Osteocyte (in vitro differentiated cells): Measurements from ENCODE around the gene PRKCD. TPM values are rescaled to one million over a fixed set of nuclear protein-coding genes. Genes with fewer than 3 reads are reported as not detected.
A peak's percentile ranks its signal among the peaks of the same experiment; 100 is the strongest.

Experiments
- DNase-seq: peaks from one replicate; pipeline ENCODE4 v3.0.0; 2021; ENCODE audit warnings: mixed read lengths; ENCODE audit not compliant: unreplicated experiment; ENCODE audit errors: extremely low spot score
- H3K27ac Mint-ChIP-seq: one replicate; pipeline ENCODE4 v1.8.0; 2021; ENCODE audit warnings: mild to moderate bottlenecking, mixed read lengths; ENCODE audit not compliant: unreplicated experiment
- H3K27me3 Mint-ChIP-seq: one replicate; pipeline ENCODE4 v1.8.0; 2021; ENCODE audit warnings: mixed read lengths; ENCODE audit not compliant: unreplicated experiment
- H3K36me3 Mint-ChIP-seq: one replicate; pipeline ENCODE4 v1.8.0; 2021; ENCODE audit warnings: mixed read lengths; ENCODE audit not compliant: unreplicated experiment
- H3K4me1 Mint-ChIP-seq: one replicate; pipeline ENCODE4 v1.8.0; 2021; ENCODE audit warnings: mixed read lengths; ENCODE audit not compliant: unreplicated experiment
- H3K4me3 Mint-ChIP-seq: one replicate; pipeline ENCODE4 v1.8.0; 2021; ENCODE audit warnings: mild to moderate bottlenecking, moderate library complexity, mixed read lengths; ENCODE audit not compliant: unreplicated experiment
- H3K9me3 Mint-ChIP-seq: one replicate; pipeline ENCODE4 v1.8.0; 2021; ENCODE audit warnings: mixed read lengths; ENCODE audit not compliant: unreplicated experiment
- total RNA-seq: library from RNA; stranded (reverse); gene quantifications from 2 replicates; pipeline ENCODE4 v1.2.1, GENCODE V29; 2021
- TF ChIP-seq, protein P1 (sequence below): fragments of 200-600 bp; sonication (generic); IDR thresholded peaks from 2 replicates; pipeline ENCODE4 v1.5.0; 2021; ENCODE audit warnings: antibody characterized with exemption, mild to moderate bottlenecking, moderate library complexity

The PRKCD gene
- total RNA-seq, 1 donor from 2014 or later: 17.1 TPM

DNA sequence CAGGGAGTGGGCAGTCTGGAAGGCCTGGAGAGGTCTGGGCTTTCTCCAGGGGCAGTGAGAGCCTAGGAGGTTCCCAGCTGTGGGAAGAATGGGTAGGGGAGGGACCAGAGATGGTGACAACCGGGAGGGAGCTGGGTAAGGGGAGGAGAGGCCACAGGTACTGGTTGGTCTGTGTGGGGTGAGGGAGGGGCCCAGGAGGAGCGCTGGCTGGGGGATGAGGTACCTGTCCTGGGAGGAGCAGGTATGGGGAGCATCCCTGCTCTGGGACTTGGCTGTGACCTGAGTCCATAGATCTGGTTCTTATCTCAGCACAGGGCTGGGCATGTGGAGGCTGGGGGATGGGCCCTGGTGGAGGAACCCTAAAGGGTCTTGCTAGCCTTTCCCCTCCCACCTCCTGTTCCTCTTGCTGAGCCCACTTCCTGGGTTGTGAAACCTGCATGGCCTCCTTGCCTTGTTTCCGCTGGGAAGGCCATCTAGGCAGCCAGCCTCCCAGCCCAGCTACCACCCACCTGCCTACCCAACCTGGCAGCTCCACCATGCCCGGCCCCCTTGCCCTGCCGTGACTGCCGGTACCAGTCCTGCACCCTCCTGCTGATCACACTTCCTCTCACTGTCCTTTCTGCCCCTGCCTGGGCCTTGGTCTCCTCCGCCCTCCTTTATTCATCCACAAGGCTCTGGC, 11.0 kb downstream of the PRKCD start:
- Mint-ChIP-seq H3K27ac (peak overlapping the region; percentile 24), H3K4me3 (no peak overlapping the region), H3K36me3 (peaks cover 6% of the 10 kb centered on the region), H3K4me1 (peaks cover 53% of the 10 kb centered on the region), H3K27me3 (no peaks in the 10 kb centered on the region), H3K9me3 (no peaks in the 10 kb centered on the region)
- TF ChIP-seq, protein P1, sequence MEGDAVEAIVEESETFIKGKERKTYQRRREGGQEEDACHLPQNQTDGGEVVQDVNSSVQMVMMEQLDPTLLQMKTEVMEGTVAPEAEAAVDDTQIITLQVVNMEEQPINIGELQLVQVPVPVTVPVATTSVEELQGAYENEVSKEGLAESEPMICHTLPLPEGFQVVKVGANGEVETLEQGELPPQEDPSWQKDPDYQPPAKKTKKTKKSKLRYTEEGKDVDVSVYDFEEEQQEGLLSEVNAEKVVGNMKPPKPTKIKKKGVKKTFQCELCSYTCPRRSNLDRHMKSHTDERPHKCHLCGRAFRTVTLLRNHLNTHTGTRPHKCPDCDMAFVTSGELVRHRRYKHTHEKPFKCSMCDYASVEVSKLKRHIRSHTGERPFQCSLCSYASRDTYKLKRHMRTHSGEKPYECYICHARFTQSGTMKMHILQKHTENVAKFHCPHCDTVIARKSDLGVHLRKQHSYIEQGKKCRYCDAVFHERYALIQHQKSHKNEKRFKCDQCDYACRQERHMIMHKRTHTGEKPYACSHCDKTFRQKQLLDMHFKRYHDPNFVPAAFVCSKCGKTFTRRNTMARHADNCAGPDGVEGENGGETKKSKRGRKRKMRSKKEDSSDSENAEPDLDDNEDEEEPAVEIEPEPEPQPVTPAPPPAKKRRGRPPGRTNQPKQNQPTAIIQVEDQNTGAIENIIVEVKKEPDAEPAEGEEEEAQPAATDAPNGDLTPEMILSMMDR: no peak
- no peak for DNase-seq

GRCh38 chr3:53173107-53173506, 12.1 kb downstream of the PRKCD start:
- Mint-ChIP-seq H3K27me3 (no peaks in the 10 kb centered on the region), H3K27ac (no peak overlapping the region), H3K4me1 (peaks cover 41% of the 10 kb centered on the region), H3K9me3 (no peaks in the 10 kb centered on the region), H3K4me3 (no peak overlapping the region), H3K36me3 (peaks cover 6% of the 10 kb centered on the region)
- TF ChIP-seq, protein P1: no peak
- DNase-seq: no peak

DNA sequence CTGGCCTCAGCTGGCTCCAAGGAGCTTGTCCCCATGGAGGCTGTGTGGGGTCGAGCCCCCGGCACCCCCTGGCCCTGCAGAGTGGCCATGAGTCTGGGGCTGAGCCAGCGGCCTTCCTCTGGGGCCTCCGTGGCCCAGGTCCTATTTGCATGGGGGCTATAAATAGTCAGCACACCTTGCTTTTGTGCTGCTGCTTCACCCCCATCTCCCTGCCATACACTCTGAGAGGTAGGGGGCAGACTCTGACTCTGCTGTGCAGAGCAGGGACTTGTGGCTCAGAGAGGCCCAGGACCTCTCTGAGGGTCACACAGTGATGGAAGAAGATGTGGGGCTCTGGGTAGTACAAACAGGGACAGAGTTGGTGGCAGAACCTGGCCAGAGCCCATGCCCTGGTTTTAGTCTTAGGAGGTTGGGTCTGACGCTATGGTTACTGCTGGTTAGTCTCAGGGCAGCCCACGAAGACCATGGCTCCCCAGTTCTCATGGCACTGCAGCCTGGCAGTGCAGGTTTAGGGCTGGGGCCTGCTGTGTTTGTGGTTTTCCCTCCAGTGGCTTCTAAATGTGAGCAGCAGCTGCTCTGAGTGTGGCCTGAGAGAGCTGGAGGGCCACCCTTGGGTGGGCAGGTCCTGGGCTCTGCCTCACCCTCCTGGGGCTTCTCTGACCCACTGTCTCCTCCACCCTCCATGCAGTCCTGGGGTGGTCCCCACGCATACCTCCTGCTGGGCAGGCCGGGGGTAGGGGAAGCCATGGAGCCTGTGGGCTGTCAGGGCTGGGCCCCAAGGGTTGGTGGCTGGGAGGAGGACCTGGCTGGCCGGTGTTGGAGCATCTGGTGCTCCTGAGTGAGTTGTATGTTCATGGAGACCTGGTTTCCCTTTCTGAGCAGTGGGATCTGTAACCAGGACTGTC, 13.6 kb downstream of the PRKCD start:
- no peak for DNase-seq
- TF ChIP-seq, protein P1: no peak
- Mint-ChIP-seq H3K4me3 (no peak overlapping the region), H3K27me3 (no peaks in the 10 kb centered on the region), H3K36me3 (peaks cover 13% of the 10 kb centered on the region), H3K27ac (no peak overlapping the region), H3K4me1 (peaks cover 27% of the 10 kb centered on the region), H3K9me3 (no peaks in the 10 kb centered on the region)

DNA sequence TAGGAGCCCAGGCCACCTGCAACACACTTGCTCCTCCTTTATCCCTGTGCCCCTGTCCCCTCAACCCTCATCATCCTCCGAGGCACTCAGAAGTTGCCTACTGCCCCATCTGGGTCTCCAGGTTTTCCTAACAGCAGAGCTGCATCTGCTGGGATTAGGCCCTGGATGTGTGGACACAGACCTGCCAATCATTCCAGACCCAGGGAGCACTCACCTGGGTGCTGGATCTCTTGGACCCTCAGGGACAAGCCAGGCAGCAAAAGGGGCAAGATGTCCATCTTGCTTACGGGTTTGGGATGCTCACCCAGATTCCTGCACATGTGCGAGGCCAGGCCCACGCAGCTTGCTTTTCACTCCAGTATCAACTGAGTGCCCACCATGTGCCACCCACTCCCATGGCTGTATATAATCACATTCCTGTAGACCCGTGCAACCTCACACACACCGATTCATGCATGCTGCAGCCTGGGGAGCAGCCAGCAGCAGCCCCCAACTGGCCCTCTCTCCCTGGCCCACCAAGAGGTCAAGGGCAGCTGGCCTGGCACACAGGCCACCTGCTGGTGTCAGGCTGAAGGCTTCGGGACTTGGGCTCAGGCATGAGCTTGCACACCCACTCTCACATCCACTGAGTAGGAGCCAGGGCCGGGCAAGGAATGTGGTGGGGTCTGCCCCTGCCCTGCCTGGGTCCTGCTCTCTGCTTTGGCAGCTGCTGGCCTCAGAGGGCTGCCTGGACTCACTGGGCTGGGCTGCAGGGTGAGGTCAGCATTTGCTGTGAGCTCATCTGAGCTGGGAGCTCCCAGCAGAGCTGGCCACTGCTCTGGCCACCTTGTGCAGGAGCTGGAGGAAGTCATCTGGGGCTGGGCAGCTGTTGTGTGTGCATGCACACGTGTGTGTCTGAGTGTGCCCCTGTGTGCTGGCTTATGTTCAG, 14.9 kb downstream of the PRKCD start:
- DNase-seq: no peak
- no peaks in the 10 kb centered on the region for H3K27me3 Mint-ChIP-seq

More for the DNA sequence above, 14.9 kb downstream of the PRKCD start:
- Mint-ChIP-seq H3K4me3 (no peak overlapping the region), H3K4me1 (peaks cover 17% of the 10 kb centered on the region), H3K27ac (no peak overlapping the region), H3K9me3 (no peaks in the 10 kb centered on the region), H3K36me3 (peaks cover 11% of the 10 kb centered on the region)
- TF ChIP-seq, protein P1: no peak
